Colonic mucosa (tissue), 4 donors: Measurements from ENCODE around the gene B2M. TPM values are rescaled to one million over a fixed set of nuclear protein-coding genes. Genes with fewer than 3 reads are reported as not detected.
A peak's percentile ranks its signal among the peaks of the same experiment; 100 is the strongest.
"Not testable (repeated sequence)": the region's sequence is repeated elsewhere in the genome, so short reads cannot be mapped to it uniquely, and the experiment has no call there.

Source experiments
- DNase-seq: peaks from one replicate; pipeline ENCODE4 v3.0.0-alpha.2; 2020
- H3K27ac ChIP-seq: fragments of 200-600 bp; one replicate; pipeline ENCODE4 v1.8.0; 2021
- H3K27me3 ChIP-seq: fragments of 200-600 bp; one replicate; pipeline ENCODE4 v1.8.0; 2021
- H3K36me3 ChIP-seq: fragments of 200-600 bp; one replicate; pipeline ENCODE4 v1.8.0; 2021
- H3K4me1 ChIP-seq: fragments of 200-600 bp; one replicate; pipeline ENCODE4 v1.8.0; 2021; ENCODE audit warnings: mild to moderate bottlenecking
- H3K4me3 ChIP-seq: fragments of 200-600 bp; one replicate; pipeline ENCODE4 v1.8.0; 2021
- H3K9ac ChIP-seq, 2 donors: one replicate each; pipeline ENCODE4 v1.7.0; 2013; ENCODE audit warnings: control low read depth in 2 of 2, low read depth in 2 of 2, low read length in 2 of 2
- H3K9me3 ChIP-seq: fragments of 200-600 bp; one replicate; pipeline ENCODE4 v1.8.0; 2021
- CTCF ChIP-seq: fragments of 200-600 bp; IDR thresholded peaks from one replicate; pipeline ENCODE4 v1.8.0; 2022; ENCODE audit warnings: antibody characterized with exemption, mild to moderate bottlenecking
- intact Hi-C: fragments of 100-400 bp; cut with DNase I; formaldehyde crosslinking; loops from one replicate; pipeline ENCODE4 v1.14.1; 2022
- total RNA-seq, 2 donors: library from RNA; stranded (reverse); fragmentation: NEBNext Ultra II Directional in 1 of 2; extraction: Animal tissue kit (Norgen Biotek cat#: 25700) in 1 of 2; gene quantifications; one replicate each; pipeline ENCODE4 v1.2.1, GENCODE V29; 2021
- donor health status: healthy.
- donor health status: DM: no; HTN: no; CAD: no.
- donor health status: DM: no; HTN: no; CAD: no.

B2M gene
- total RNA-seq, 2 donors from 2014 or later: 1,783 to 5,339 TPM

GRCh38 chr15:44718180-44718926 lies 7.0 kb downstream of the B2M start:
- no peak overlapping the region for H3K27ac ChIP-seq
- H3K4me1 ChIP-seq: peaks cover 11% of the 10 kb centered on the region
- intact Hi-C loops: loop anchor here (10.0 kb wide), 1 partner anchor 924 kb away; the partner anchor contains the start of gene SERF2

GRCh38 chr15:44718927-44719292 lies 7.6 kb downstream of the B2M start:
- intact Hi-C loops: loop anchor here (10.0 kb wide), 1 partner anchor 924 kb away; the partner anchor contains the start of gene SERF2
- H3K9me3 ChIP-seq: no peaks in the 10 kb centered on the region
- H3K36me3 ChIP-seq: peaks cover 35% of the 10 kb centered on the region
- DNase-seq: no peak
- H3K4me3 ChIP-seq: no peak overlapping the region
- H3K9ac ChIP-seq: no peak overlapping the region
- TF ChIP-seq CTCF: no peak
- H3K27me3 ChIP-seq: no peaks in the 10 kb centered on the region
- H3K27ac ChIP-seq: peak overlapping the region; percentile 54
- peaks cover 11% of the 10 kb centered on the region for H3K4me1 ChIP-seq

More at GRCh38 chr15:44718180-44718926, 7.0 kb downstream of the B2M start:
- TF ChIP-seq CTCF: no peak
- DNase-seq: no peak
- peaks cover 35% of the 10 kb centered on the region for H3K36me3 ChIP-seq
- no peaks in the 10 kb centered on the region for H3K9me3 ChIP-seq
- H3K4me3 ChIP-seq: no peak overlapping the region
- no peaks in the 10 kb centered on the region for H3K27me3 ChIP-seq
- H3K9ac ChIP-seq: no peak overlapping the region

GRCh38 chr15:44719293-44719999 lies 8.1 kb downstream of the B2M start:
- no peak for TF ChIP-seq CTCF
- intact Hi-C loops: loop anchor here (10.0 kb wide), 1 partner anchor 925 kb away; the partner anchor contains the start of gene SERF2
- H3K27me3 ChIP-seq: no peaks in the 10 kb centered on the region
- peaks cover 11% of the 10 kb centered on the region for H3K4me1 ChIP-seq
- peak overlapping the region; percentile 54 for H3K27ac ChIP-seq
- peak overlapping the region in 1 of 2 donors; percentile 41 for H3K9ac ChIP-seq
- H3K4me3 ChIP-seq: no peak overlapping the region
- no peaks in the 10 kb centered on the region for H3K9me3 ChIP-seq
- H3K36me3 ChIP-seq: peaks cover 35% of the 10 kb centered on the region
- peak; percentile 36 for DNase-seq

GRCh38 chr15:44720000-44720435 lies 8.7 kb downstream of the B2M start:
- Histone ChIP-seq H3K4me1 (peaks cover 11% of the 10 kb centered on the region), H3K36me3 (peaks cover 35% of the 10 kb centered on the region), H3K27ac (peak overlapping the region; percentile 54)
- not testable (repeated sequence) for H3K27me3 ChIP-seq, DNase-seq, H3K4me3 ChIP-seq, H3K9ac ChIP-seq, H3K9me3 ChIP-seq
- intact Hi-C loops: loop anchor here (10.0 kb wide), 1 partner anchor 925 kb away; the partner anchor contains the start of gene SERF2

GRCh38 chr15:44720460-44721176 lies 9.3 kb downstream of the B2M start:
- TF ChIP-seq CTCF: no peak
- peak overlapping the region; percentile 54 for H3K27ac ChIP-seq
- intact Hi-C loops: no loop called here
- no peaks in the 10 kb centered on the region for H3K27me3 ChIP-seq
- DNase-seq: no peak
- no peak overlapping the region for H3K4me3 ChIP-seq
- H3K4me1 ChIP-seq: peaks cover 8% of the 10 kb centered on the region
- H3K9ac ChIP-seq: no peak overlapping the region
- H3K9me3 ChIP-seq: no peaks in the 10 kb centered on the region
- H3K36me3 ChIP-seq: peaks cover 29% of the 10 kb centered on the region
